Diencephalon (tissue), 1 donor: ENCODE measurements around the gene PLSCR5. TPM values are rescaled to one million over a fixed set of nuclear protein-coding genes. Genes with fewer than 3 reads are reported as not detected.

ENCODE experiments used
- small RNA-seq: library from RNA; depleted of rRNA; stranded (forward); fragments of <200 nt; gene quantifications from one replicate; pipeline ENCODE3, GENCODE V24; 2014
- total RNA-seq: library from RNA; depleted of rRNA; stranded (reverse); fragments of >200 nt; gene quantifications from one replicate; pipeline ENCODE4 v1.2.3, GENCODE V29; 2014

PLSCR5 gene, protein sequence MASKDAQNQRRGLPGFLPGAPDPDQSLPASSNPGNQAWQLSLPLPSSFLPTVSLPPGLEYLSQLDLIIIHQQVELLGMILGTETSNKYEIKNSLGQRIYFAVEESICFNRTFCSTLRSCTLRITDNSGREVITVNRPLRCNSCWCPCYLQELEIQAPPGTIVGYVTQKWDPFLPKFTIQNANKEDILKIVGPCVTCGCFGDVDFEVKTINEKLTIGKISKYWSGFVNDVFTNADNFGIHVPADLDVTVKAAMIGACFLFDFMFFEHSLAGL
- 3.0 TPM for total RNA-seq

DNA sequence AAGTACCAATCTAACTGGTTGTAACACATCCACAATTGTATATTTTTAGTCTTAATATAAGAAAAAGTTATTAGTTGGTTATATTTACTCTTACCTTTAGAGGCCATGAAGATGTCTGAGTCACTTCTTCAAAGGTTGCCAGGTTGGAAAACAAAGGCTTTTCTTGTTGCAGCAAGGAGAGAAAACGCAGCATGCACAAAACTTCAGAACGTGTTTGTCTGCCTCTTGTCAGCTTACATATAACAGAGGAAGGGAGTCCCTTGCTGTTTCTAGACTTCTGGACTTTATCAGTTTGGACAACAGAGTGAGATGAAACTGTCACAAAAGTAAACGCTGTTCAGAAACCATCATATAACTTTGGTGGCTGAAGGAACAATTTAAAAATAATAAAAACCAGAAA lies at the start of gene PLSCR5:
PLSCR5 (minus strand) TSS at position 241 of the 400 bp plus-strand sequence; CDS start at position 107, 134 bp downstream.

GRCh38 chr3:146544002-146544928 lies 60.9 kb downstream of the PLSCR5 start, which contains the start of gene PLSCR1:
Gene PLSCR1 (minus strand): TSS chr3:146544607. CDS start chr3:146536552, 8,055 bp downstream.

Small RNA genes lying within 50 kb of the gene (small RNA-seq; reads per million reads assigned to genes)
- not detected for gene RNU6-428P

Other genes with a start within 250 kb of the PLSCR5 start
- gene PLSCR2, start 135.8 kb downstream of the PLSCR5 start, total RNA-seq, result not detected
- gene PLSCR1, start 60.7 kb downstream of the PLSCR5 start, total RNA-seq, result 16.6 TPM